GM12875 (cell line): ENCODE measurements around the gene MKX.
"Not testable (repeated sequence)": the region's sequence is repeated elsewhere in the genome, so short reads cannot be mapped to it uniquely, and the experiment has no call there.

ENCODE experiments used
- H3K4me3 ChIP-seq: one replicate; pipeline ENCODE4 v1.5.1; 2011; ENCODE audit warnings: low read depth, low read length, control low read depth
- CTCF ChIP-seq: IDR thresholded peaks from 2 replicates; pipeline ENCODE4 v1.5.1; 2011; ENCODE audit warnings: low read depth, mild to moderate bottlenecking, control low read depth, inconsistent platforms, low read length, moderate library complexity, borderline replicate concordance; ENCODE audit not compliant: insufficient read depth

The MKX gene

GRCh38 chr10:27685681-27686080 lies 59.9 kb downstream of the MKX start:
- TF ChIP-seq CTCF: no peak
- no peak overlapping the region for H3K4me3 ChIP-seq

GRCh38 chr10:27683226-27683625 lies 62.4 kb downstream of the MKX start:
- no peak for TF ChIP-seq CTCF
- no peak overlapping the region for H3K4me3 ChIP-seq

- not testable (repeated sequence) for H3K4me3 ChIP-seq
Observed at GRCh38 chr10:27681795-27682194, 63.8 kb downstream of the MKX start.

GRCh38 chr10:27680691-27681605 lies 64.7 kb downstream of the MKX start:
- no peak for TF ChIP-seq CTCF
- H3K4me3 ChIP-seq: no peak overlapping the region

GRCh38 chr10:27680006-27680557 lies 65.5 kb downstream of the MKX start:
- no peak for TF ChIP-seq CTCF
- no peak overlapping the region for H3K4me3 ChIP-seq

DNA sequence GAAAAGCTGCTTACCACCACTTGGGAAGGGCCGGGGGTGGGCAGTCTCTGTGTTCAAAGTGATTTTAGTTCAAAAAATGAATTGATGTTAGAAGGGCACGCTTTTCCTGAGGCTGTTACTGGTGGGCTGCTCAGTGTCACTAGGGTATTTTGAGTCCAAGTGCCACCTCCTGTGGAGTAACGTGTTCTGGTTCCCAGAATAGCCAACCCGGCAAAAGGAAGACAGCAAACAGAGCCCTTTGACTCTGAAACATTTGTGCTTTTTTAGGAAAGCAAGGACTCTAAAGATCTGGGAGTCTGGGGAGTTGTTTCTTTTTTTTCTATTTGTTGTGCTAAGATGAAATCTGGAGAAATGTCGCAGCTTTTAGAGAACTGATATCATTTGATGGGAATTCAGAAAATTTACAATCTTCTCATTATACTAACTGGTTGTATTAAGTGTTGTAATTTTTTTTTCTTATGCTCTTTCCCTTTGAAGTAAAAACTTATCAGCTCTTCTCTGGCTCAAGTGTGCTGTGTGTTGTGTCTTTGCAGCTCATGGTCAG lies 66.2 kb downstream of the MKX start:
- no peak overlapping the region for H3K4me3 ChIP-seq
- TF ChIP-seq CTCF: no peak

- no peak for TF ChIP-seq CTCF
- H3K4me3 ChIP-seq: no peak overlapping the region
Observed at GRCh38 chr10:27678166-27678565, 67.5 kb downstream of the MKX start.
